Measurements from ENCODE around the gene DFFA. TPM values are rescaled to one million over a fixed set of nuclear protein-coding genes. Genes with fewer than 3 reads are reported as not detected.

The DFFA gene
- total RNA-seq, 1 donor from 2014 or later: 39.0 TPM

GRCh38 chr1:10438677-10439163, 33.6 kb downstream of the DFFA start:
- Mint-ChIP-seq H3K36me3 (ENCODE audit: low read depth) (peaks cover 7% of the 10 kb centered on the region), H3K9me3 (no peaks in the 10 kb centered on the region), H3K27ac (no peak overlapping the region), H3K4me3 (no peak overlapping the region), H3K27me3 (no peaks in the 10 kb centered on the region), H3K4me1 (peaks cover 4% of the 10 kb centered on the region)
- DNase-seq (no peak), ATAC-seq (ENCODE audit: low read depth) (no peak)
- intact Hi-C loops (cut with micrococcal nuclease): no loop called here
- CTCF ChIA-PET: no interaction called here
- TF ChIP-seq CTCF (IDR thresholded peaks at IDR 0.05): no peak
- POLR2A ChIA-PET: interaction anchor here (0.6 kb wide), 1 partner anchor 46 kb away, joined by 7 read pairs; no protein-coding TSS in a partner anchor

GRCh38 chr1:10437052-10437451, 35.3 kb downstream of the DFFA start:
- intact Hi-C loops (cut with micrococcal nuclease): no loop called here
- Mint-ChIP-seq H3K4me1 (peaks cover 9% of the 10 kb centered on the region), H3K36me3 (ENCODE audit: low read depth) (peaks cover 7% of the 10 kb centered on the region), H3K9me3 (no peaks in the 10 kb centered on the region), H3K27ac (no peak overlapping the region), H3K4me3 (no peak overlapping the region), H3K27me3 (no peaks in the 10 kb centered on the region)
- CTCF ChIA-PET: no interaction called here
- no peak for TF ChIP-seq CTCF (IDR thresholded peaks at IDR 0.05)
- ATAC-seq (ENCODE audit: low read depth) (no peak), DNase-seq (no peak)
- POLR2A ChIA-PET: no interaction called here

- H3K4me3 Mint-ChIP-seq: no peak overlapping the region
- intact Hi-C loops (cut with micrococcal nuclease): loop anchor here (5.0 kb wide), 1 partner anchor 433 kb away; no protein-coding TSS in a partner anchor
- no peak overlapping the region for H3K27ac Mint-ChIP-seq
- no peaks in the 10 kb centered on the region for H3K27me3 Mint-ChIP-seq
- no peaks in the 10 kb centered on the region for H3K9me3 Mint-ChIP-seq
- ATAC-seq (ENCODE audit: low read depth) (no peak), DNase-seq (no peak)
- ChIA-PET CTCF (no interaction called here), POLR2A (no interaction called here)
- peaks cover 24% of the 10 kb centered on the region for H3K4me1 Mint-ChIP-seq
- peaks cover 1% of the 10 kb centered on the region for H3K36me3 Mint-ChIP-seq (ENCODE audit: low read depth)
- no peak for TF ChIP-seq CTCF (IDR thresholded peaks at IDR 0.05)
Observed at GRCh38 chr1:10434590-10434989, 37.7 kb downstream of the DFFA start.

GRCh38 chr1:10433790-10434189, 38.5 kb downstream of the DFFA start:
- no peak for TF ChIP-seq CTCF (IDR thresholded peaks at IDR 0.05)
- no peak overlapping the region for H3K4me3 Mint-ChIP-seq

GRCh38 chr1:10432910-10433700, 39.2 kb downstream of the DFFA start:
- no peak for TF ChIP-seq CTCF (IDR thresholded peaks at IDR 0.05)
- H3K27ac Mint-ChIP-seq: no peak overlapping the region
- no peak overlapping the region for H3K4me3 Mint-ChIP-seq
- ChIA-PET POLR2A (no interaction called here), CTCF (interaction anchor here (0.9 to 4.8 kb wide), 2 partner anchors 55 to 56 kb away, joined by 3 to 39 read pairs; no protein-coding TSS in a partner anchor)
- H3K4me1 Mint-ChIP-seq: peaks cover 26% of the 10 kb centered on the region
- intact Hi-C loops (cut with micrococcal nuclease): loop anchor here (5.0 kb wide), 1 partner anchor 434 kb away; no protein-coding TSS in a partner anchor
- peaks cover 1% of the 10 kb centered on the region for H3K36me3 Mint-ChIP-seq (ENCODE audit: low read depth)
- no peaks in the 10 kb centered on the region for H3K9me3 Mint-ChIP-seq
- no peak for DNase-seq
- no peaks in the 10 kb centered on the region for H3K27me3 Mint-ChIP-seq
- ATAC-seq (ENCODE audit: low read depth): no peak

More at GRCh38 chr1:10433790-10434189, 38.5 kb downstream of the DFFA start:
- intact Hi-C loops (cut with micrococcal nuclease): loop anchor here (5.0 kb wide), 1 partner anchor 434 kb away; no protein-coding TSS in a partner anchor
- Mint-ChIP-seq H3K27me3 (no peaks in the 10 kb centered on the region), H3K9me3 (no peaks in the 10 kb centered on the region), H3K4me1 (peaks cover 26% of the 10 kb centered on the region), H3K36me3 (ENCODE audit: low read depth) (peaks cover 1% of the 10 kb centered on the region), H3K27ac (no peak overlapping the region)
- ATAC-seq (ENCODE audit: low read depth) (no peak), DNase-seq (no peak)
- CTCF ChIA-PET: interaction anchor here (0.7 to 0.9 kb wide), 2 partner anchors 56 to 589 kb away, joined by 3 read pairs; no protein-coding TSS in a partner anchor
- POLR2A ChIA-PET: no interaction called here

All from activated B cell treated with CpG ODN at 0.5 μM for 24 hours (primary cell).